Nephron progenitor cell (in vitro differentiated cells): ENCODE results near the gene ESF1.

Experiments
- DNase-seq: peaks from one replicate; pipeline ENCODE4 v3.0.0; 2021
- H3K27ac Mint-ChIP-seq: 2 replicates; pipeline ENCODE4 v1.8.0; 2021; ENCODE audit warnings: mild to moderate bottlenecking, moderate library complexity, mixed read lengths
- H3K27me3 Mint-ChIP-seq: 2 replicates; pipeline ENCODE4 v1.8.0; 2021; ENCODE audit warnings: mild to moderate bottlenecking, low read depth, mixed read lengths; ENCODE audit not compliant: poor library complexity
- H3K36me3 Mint-ChIP-seq: 2 replicates; pipeline ENCODE4 v1.8.0; 2021; ENCODE audit warnings: low read depth, mixed read lengths
- H3K4me1 Mint-ChIP-seq: 2 replicates; pipeline ENCODE4 v1.8.0; 2021; ENCODE audit warnings: mixed read lengths
- H3K4me3 Mint-ChIP-seq: 2 replicates; pipeline ENCODE4 v1.8.0; 2021; ENCODE audit warnings: mild to moderate bottlenecking, moderate library complexity, mixed read lengths
- H3K9me3 Mint-ChIP-seq: 2 replicates; pipeline ENCODE4 v1.8.0; 2021; ENCODE audit warnings: mild to moderate bottlenecking, moderate library complexity, mixed read lengths
- TF ChIP-seq, protein P1 (sequence below): fragments of 200-600 bp; sonication (generic); IDR thresholded peaks from 2 replicates; pipeline ENCODE4 v1.5.0; 2021; ENCODE audit warnings: antibody characterized with exemption

ESF1 gene

DNA sequence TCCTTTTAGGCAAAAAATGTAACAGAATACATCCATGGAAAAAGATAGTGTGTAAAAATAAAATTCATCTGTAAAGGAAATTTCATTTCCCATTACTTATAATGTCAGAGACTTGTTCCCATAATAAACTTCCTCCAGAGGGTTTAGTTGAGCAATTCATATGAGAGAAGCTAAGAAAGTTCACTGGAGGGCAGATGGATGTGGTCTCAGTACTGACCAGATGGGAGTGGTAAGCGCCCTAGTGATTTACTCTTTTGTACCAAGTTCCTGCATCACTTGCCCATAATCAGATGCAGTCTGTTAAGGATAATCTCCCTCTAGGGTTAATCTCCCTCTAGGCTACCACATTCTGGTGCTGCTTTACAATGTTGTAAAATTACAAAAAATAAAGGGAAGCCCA is 61.7 kb downstream of the ESF1 start:
- TF ChIP-seq, protein P1, sequence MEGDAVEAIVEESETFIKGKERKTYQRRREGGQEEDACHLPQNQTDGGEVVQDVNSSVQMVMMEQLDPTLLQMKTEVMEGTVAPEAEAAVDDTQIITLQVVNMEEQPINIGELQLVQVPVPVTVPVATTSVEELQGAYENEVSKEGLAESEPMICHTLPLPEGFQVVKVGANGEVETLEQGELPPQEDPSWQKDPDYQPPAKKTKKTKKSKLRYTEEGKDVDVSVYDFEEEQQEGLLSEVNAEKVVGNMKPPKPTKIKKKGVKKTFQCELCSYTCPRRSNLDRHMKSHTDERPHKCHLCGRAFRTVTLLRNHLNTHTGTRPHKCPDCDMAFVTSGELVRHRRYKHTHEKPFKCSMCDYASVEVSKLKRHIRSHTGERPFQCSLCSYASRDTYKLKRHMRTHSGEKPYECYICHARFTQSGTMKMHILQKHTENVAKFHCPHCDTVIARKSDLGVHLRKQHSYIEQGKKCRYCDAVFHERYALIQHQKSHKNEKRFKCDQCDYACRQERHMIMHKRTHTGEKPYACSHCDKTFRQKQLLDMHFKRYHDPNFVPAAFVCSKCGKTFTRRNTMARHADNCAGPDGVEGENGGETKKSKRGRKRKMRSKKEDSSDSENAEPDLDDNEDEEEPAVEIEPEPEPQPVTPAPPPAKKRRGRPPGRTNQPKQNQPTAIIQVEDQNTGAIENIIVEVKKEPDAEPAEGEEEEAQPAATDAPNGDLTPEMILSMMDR: no peak
- no peak for DNase-seq
- no peak overlapping the region for H3K4me3 Mint-ChIP-seq
- H3K27me3 Mint-ChIP-seq: no peaks in the 10 kb centered on the region
- no peaks in the 10 kb centered on the region for H3K9me3 Mint-ChIP-seq
- no peaks in the 10 kb centered on the region for H3K4me1 Mint-ChIP-seq
- H3K36me3 Mint-ChIP-seq: peaks cover 42% of the 10 kb centered on the region
- no peak overlapping the region for H3K27ac Mint-ChIP-seq

DNA sequence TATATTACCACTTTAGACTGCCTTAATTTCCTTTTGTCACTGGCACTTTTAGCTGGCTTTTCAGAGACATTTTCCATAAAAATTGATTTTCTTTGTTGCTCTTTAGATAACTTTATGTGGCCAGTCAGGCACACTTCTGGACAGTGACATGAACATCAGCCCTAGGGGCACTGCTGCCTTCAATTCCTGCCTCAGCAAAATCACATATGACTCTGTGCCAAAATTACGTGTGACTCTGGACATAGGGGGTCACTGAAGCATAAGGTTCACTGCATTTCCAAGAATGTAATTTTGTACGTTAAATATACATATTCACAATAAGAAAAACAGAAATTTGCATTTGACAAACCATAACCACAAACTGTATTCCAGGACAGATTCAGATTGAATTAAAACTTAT is 66.5 kb downstream of the ESF1 start:
- peaks cover 3% of the 10 kb centered on the region for H3K27me3 Mint-ChIP-seq
- peaks cover 72% of the 10 kb centered on the region for H3K36me3 Mint-ChIP-seq
- H3K4me1 Mint-ChIP-seq: no peaks in the 10 kb centered on the region
- TF ChIP-seq, protein P1: no peak
- no peak overlapping the region for H3K27ac Mint-ChIP-seq
- no peak for DNase-seq
- no peaks in the 10 kb centered on the region for H3K9me3 Mint-ChIP-seq
- no peak overlapping the region for H3K4me3 Mint-ChIP-seq

DNA sequence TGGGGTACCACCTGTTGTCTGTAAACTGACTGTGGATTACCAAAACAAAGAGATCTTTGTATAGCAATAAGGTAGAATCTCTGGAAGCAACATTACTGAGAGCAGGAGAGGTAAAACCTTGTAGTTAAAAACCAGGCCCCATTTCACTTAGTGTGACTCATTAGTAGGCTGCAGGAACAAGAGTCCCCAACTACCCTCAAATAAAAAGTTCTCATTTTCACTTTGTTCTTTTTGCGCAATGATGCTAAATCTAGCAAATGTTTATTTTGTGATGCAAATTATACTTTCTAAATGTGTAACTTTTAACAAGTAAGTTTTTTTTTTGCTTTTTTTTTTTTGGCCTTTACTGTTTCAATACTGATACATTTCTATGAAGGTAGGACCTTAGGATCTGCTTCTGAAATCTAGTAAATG is 67.1 kb downstream of the ESF1 start:
- Mint-ChIP-seq H3K36me3 (peaks cover 73% of the 10 kb centered on the region), H3K4me1 (no peaks in the 10 kb centered on the region), H3K27me3 (peaks cover 3% of the 10 kb centered on the region), H3K9me3 (no peaks in the 10 kb centered on the region), H3K4me3 (no peak overlapping the region), H3K27ac (no peak overlapping the region)
- no peak for DNase-seq
- TF ChIP-seq, protein P1: no peak

DNA sequence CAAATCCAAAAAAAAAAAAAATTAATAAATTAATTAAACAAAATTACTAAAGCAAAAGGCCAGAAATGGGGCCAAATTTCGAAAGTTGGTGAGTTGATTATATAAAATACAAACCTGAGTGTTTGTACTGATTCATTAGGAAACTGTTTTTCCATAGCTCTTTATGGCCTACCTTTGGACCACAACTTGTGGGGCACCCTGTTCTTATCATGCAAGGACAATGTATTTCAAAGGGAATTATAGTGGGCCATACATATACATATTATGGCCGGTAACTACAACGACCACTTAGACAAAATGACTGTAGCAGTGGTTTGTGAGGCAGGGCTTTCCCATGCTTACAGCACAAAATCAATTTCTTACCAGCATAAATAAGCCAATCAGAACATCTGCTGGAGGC is 69.5 kb downstream of the ESF1 start:
- TF ChIP-seq, protein P1: no peak
- Mint-ChIP-seq H3K4me3 (no peak overlapping the region), H3K27me3 (peaks cover 3% of the 10 kb centered on the region), H3K4me1 (no peaks in the 10 kb centered on the region), H3K9me3 (peaks cover 15% of the 10 kb centered on the region), H3K36me3 (peaks cover 84% of the 10 kb centered on the region), H3K27ac (no peak overlapping the region)
- no peak for DNase-seq

DNA sequence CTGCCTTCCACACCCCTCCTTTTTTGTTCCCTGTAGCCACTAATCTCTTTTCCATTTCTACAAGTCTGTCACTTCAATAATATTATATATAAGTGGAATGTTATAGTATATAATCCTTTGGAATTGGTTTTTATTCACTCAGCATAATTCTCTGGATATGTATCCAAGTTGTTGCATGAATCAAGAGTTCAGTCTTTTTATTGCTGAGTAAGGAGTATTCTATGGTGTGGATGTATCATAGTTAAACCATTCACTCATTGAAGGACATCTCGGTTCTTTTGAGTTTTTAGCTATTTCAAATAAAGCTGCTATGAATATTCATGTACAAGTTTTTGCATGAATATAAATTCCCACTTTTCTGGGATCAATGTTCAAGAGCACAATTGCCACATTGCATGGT is 76.5 kb downstream of the ESF1 start:
- no peak overlapping the region for H3K4me3 Mint-ChIP-seq
- no peak for DNase-seq
- H3K27me3 Mint-ChIP-seq: peaks cover 6% of the 10 kb centered on the region
- peaks cover 36% of the 10 kb centered on the region for H3K36me3 Mint-ChIP-seq
- no peaks in the 10 kb centered on the region for H3K4me1 Mint-ChIP-seq
- no peak overlapping the region for H3K27ac Mint-ChIP-seq
- TF ChIP-seq, protein P1: no peak
- H3K9me3 Mint-ChIP-seq: peaks cover 26% of the 10 kb centered on the region

DNA sequence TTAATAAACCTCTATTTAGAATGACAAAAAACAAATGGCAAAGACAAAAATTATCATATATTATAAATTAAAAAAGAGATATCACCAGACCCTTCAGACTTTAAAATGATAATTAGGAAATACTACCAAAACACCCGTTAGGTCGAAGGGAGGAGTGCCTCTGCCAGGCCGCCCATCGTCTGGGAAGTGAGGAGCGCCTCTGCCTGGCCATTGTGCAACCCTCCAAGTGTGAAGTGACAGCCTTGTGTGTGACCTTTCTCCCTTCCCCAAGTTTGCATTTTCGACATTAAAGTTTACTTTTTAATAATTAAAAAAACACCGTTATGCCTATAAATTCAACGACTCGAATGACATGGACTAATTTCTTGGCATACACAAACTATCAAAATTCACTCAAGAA is 81.5 kb downstream of the ESF1 start:
- Mint-ChIP-seq H3K27me3 (peaks cover 2% of the 10 kb centered on the region), H3K27ac (no peak overlapping the region), H3K9me3 (peaks cover 6% of the 10 kb centered on the region), H3K36me3 (no peaks in the 10 kb centered on the region), H3K4me1 (no peaks in the 10 kb centered on the region), H3K4me3 (no peak overlapping the region)
- TF ChIP-seq, protein P1: no peak
- no peak for DNase-seq
